H9 (cell line): ENCODE results near the gene PPARG. TPM values are rescaled to one million over a fixed set of nuclear protein-coding genes. Genes with fewer than 3 reads are reported as not detected.
A peak's percentile ranks its signal among the peaks of the same experiment; 100 is the strongest.

Source experiments
- DNase-seq: peaks from one replicate; pipeline ENCODE4 v3.0.0-alpha.2; 2017
- H2AFZ ChIP-seq: one replicate; pipeline ENCODE4 v1.6.1; 2013; ENCODE audit warnings: mild to moderate bottlenecking, low read length, control low read depth, moderate library complexity
- H2AK5ac ChIP-seq: 2 replicates; pipeline ENCODE4 v1.6.1; 2013; ENCODE audit warnings: low read length, control low read depth, mixed read lengths; ENCODE audit not compliant: insufficient read length
- H2BK120ac ChIP-seq: one replicate; pipeline ENCODE4 v1.6.1; 2013; ENCODE audit warnings: low read depth, mild to moderate bottlenecking, low read length, control low read depth, inconsistent platforms; ENCODE audit not compliant: poor library complexity, severe bottlenecking
- H2BK12ac ChIP-seq: 2 replicates; pipeline ENCODE4 v1.6.1; 2013; ENCODE audit warnings: low read length, control low read depth, mixed read lengths, low read depth; ENCODE audit not compliant: insufficient read length
- H2BK15ac ChIP-seq: 2 replicates; pipeline ENCODE4 v1.6.1; 2013; ENCODE audit warnings: low read depth, low read length, control low read depth
- H2BK20ac ChIP-seq: one replicate; pipeline ENCODE4 v1.6.1; 2013; ENCODE audit warnings: low read depth, mild to moderate bottlenecking, low read length, control low read depth, inconsistent platforms; ENCODE audit not compliant: poor library complexity, severe bottlenecking
- H2BK5ac ChIP-seq: 2 replicates; pipeline ENCODE4 v1.6.1; 2013; ENCODE audit warnings: low read length, control low read depth, mixed read lengths; ENCODE audit not compliant: insufficient read length
- H3K14ac ChIP-seq: 2 replicates; pipeline ENCODE4 v1.6.1; 2013; ENCODE audit warnings: low read length, control low read depth; ENCODE audit not compliant: insufficient read depth
- H3K18ac ChIP-seq: 2 replicates; pipeline ENCODE4 v1.6.1; 2013; ENCODE audit warnings: low read depth, mild to moderate bottlenecking, mixed read lengths, low read length, control low read depth; ENCODE audit not compliant: insufficient read length
- H3K23ac ChIP-seq: 2 replicates; pipeline ENCODE4 v1.6.1; 2013; ENCODE audit warnings: low read length, control low read depth, mixed read lengths, low read depth; ENCODE audit not compliant: insufficient read length
- H3K23me2 ChIP-seq: 2 replicates; pipeline ENCODE4 v1.6.1; 2013; ENCODE audit warnings: low read depth, mild to moderate bottlenecking, mixed read lengths, low read length, control low read depth; ENCODE audit not compliant: insufficient read length, poor library complexity, severe bottlenecking
- H3K27ac ChIP-seq: 2 replicates; pipeline ENCODE4 v1.5.1; 2013; ENCODE audit warnings: low read length, control low read depth, mixed read lengths, low read depth; ENCODE audit not compliant: insufficient read length
- H3K27me3 ChIP-seq: 2 replicates; pipeline ENCODE4 v1.6.1; 2013; ENCODE audit warnings: low read length, control low read depth, inconsistent platforms; ENCODE audit not compliant: insufficient read depth
- H3K4ac ChIP-seq: 2 replicates; pipeline ENCODE4 v1.6.1; 2013; ENCODE audit warnings: low read depth, mild to moderate bottlenecking, control low read depth, inconsistent platforms, low read length, moderate library complexity
- H3K4me1 ChIP-seq: 2 replicates; pipeline ENCODE4 v1.6.1; 2013; ENCODE audit warnings: low read length, control low read depth, inconsistent platforms; ENCODE audit not compliant: insufficient read depth
- H3K4me2 ChIP-seq: 2 replicates; pipeline ENCODE4 v1.6.1; 2013; ENCODE audit warnings: low read length, control low read depth, mixed read lengths; ENCODE audit not compliant: insufficient read length, insufficient read depth
- H3K56ac ChIP-seq: 2 replicates; pipeline ENCODE4 v1.6.1; 2013; ENCODE audit warnings: low read depth, mild to moderate bottlenecking, mixed read lengths, low read length, control low read depth; ENCODE audit not compliant: insufficient read length
- H3K79me1 ChIP-seq: 2 replicates; pipeline ENCODE4 v1.6.1; 2013; ENCODE audit warnings: low read depth, mild to moderate bottlenecking, moderate library complexity, low read length, control low read depth, inconsistent platforms; ENCODE audit not compliant: insufficient read depth, poor library complexity, severe bottlenecking
- H3K79me2 ChIP-seq: 2 replicates; pipeline ENCODE4 v1.6.1; 2013; ENCODE audit warnings: low read length, control low read depth, inconsistent platforms; ENCODE audit not compliant: insufficient read depth
- H3K9ac ChIP-seq: 2 replicates; pipeline ENCODE4 v1.6.1; 2013; ENCODE audit warnings: low read length, control low read depth, mixed read lengths; ENCODE audit not compliant: insufficient read length; ENCODE audit errors: extremely low read depth
- H3K9me3 ChIP-seq: one replicate; pipeline ENCODE4 v1.6.1; 2013; ENCODE audit warnings: low read depth, low read length, inconsistent platforms; ENCODE audit not compliant: control insufficient read depth
- H3T11ph ChIP-seq: one replicate; pipeline ENCODE4 v1.6.1; 2013; ENCODE audit warnings: mild to moderate bottlenecking, low read length, control low read depth, inconsistent platforms
- H4K20me1 ChIP-seq: one replicate; pipeline ENCODE4 v1.6.1; 2013; ENCODE audit not compliant: control insufficient read depth, insufficient read length, insufficient read depth
- H4K5ac ChIP-seq: 2 replicates; pipeline ENCODE4 v1.6.1; 2013; ENCODE audit warnings: low read depth, mild to moderate bottlenecking, mixed read lengths, low read length, control low read depth; ENCODE audit not compliant: insufficient read length
- H4K8ac ChIP-seq: replicated peaks from 2 replicates; pipeline ENCODE4 v1.6.1; 2013; ENCODE audit warnings: low read length, control low read depth, mixed read lengths, low read depth; ENCODE audit not compliant: insufficient read length
- H4K91ac ChIP-seq: 2 replicates; pipeline ENCODE4 v1.6.1; 2013; ENCODE audit warnings: low read depth, mild to moderate bottlenecking, moderate library complexity, mixed read lengths, low read length, control low read depth; ENCODE audit not compliant: insufficient read length
- H3K27ac Mint-ChIP-seq, 3 experiments: 2 replicates in 2 of 3; 3 replicates in 1 of 3; pipeline ENCODE4 v1.8.0; 2020 to 2021; ENCODE audit warnings: mixed read lengths in 3 of 3, mild to moderate bottlenecking in 1 of 3, moderate library complexity in 1 of 3
- H3K27me3 Mint-ChIP-seq: 2 replicates; pipeline ENCODE4 v1.8.0; 2021; ENCODE audit warnings: low read depth, mild to moderate bottlenecking, moderate library complexity, mixed read lengths
- H3K36me3 Mint-ChIP-seq, 3 experiments: 2 replicates in 2 of 3; 3 replicates in 1 of 3; pipeline ENCODE4 v1.8.0; 2020 to 2021; ENCODE audit warnings: low read depth in 3 of 3, mixed read lengths in 3 of 3; ENCODE audit not compliant: insufficient read depth in 1 of 3
- H3K4me1 Mint-ChIP-seq, 2 experiments: 2 replicates each; pipeline ENCODE4 v1.8.0; 2020; ENCODE audit warnings: mixed read lengths in 2 of 2
- H3K4me3 Mint-ChIP-seq, 2 experiments: 2 replicates in 1 of 2; 3 replicates in 1 of 2; pipeline ENCODE4 v1.8.0; 2020 to 2021; ENCODE audit warnings: mild to moderate bottlenecking in 2 of 2, mixed read lengths in 2 of 2, moderate library complexity in 1 of 2
- H3K9me3 Mint-ChIP-seq, 2 experiments: 2 replicates in 1 of 2; 3 replicates in 1 of 2; pipeline ENCODE4 v1.8.0; 2020; ENCODE audit warnings: mild to moderate bottlenecking in 2 of 2, mixed read lengths in 2 of 2, moderate library complexity in 1 of 2
- CTCF ChIP-seq: fragments of 200-600 bp; sonication (generic); conservative IDR thresholded peaks from 3 replicates; pipeline ENCODE4 v1.8.0; 2021; ENCODE audit warnings: antibody characterized with exemption, mild to moderate bottlenecking
- WGBS: extraction: QIAGEN DNeasy Blood & Tissue Kit; methylation state at CpG from one replicate; pipeline ENCODE4 v1.1.7; 2013; ENCODE audit warnings: missing lambda C conversion rate, low lambda C conversion rate, mixed read lengths; ENCODE audit not compliant: insufficient read length; ENCODE audit errors: extremely low coverage; 5-methylcytosine and 5-hydroxymethylcytosine counted together
- total RNA-seq: library from RNA; stranded (reverse); gene quantifications from 2 replicates; pipeline ENCODE4 v1.2.1, GENCODE V29; 2021

PPARG gene
- total RNA-seq, 1 experiment from 2014 or later = 0.42 TPM

GRCh38 chr3:12454816-12455121 is 165.9 kb downstream of the PPARG start:
- Histone ChIP-seq H3K4ac (no peak overlapping the region), H2BK5ac (no peak overlapping the region), H3K14ac (0 out of 2 replicates have a peak overlapping the region, but pooled peaks have one; percentile 16), H2AFZ (no peak overlapping the region), H3K56ac (no peak overlapping the region), H3K18ac (no peak overlapping the region), H4K91ac (no peak overlapping the region), H3K23ac (no peak overlapping the region), H2BK12ac (no peak overlapping the region), H3K4me2 (no peak overlapping the region), H2BK15ac (no peak overlapping the region), H2BK20ac (no peak overlapping the region), H3K27me3 (no peaks in the 10 kb centered on the region), H2AK5ac (no peak overlapping the region), H4K20me1 (no peaks in the 10 kb centered on the region), H3K79me1 (no peaks in the 10 kb centered on the region), H3K9me3 (no peaks in the 10 kb centered on the region), H3K9ac (no peak overlapping the region), H3K23me2 (no peaks in the 10 kb centered on the region), H4K5ac (no peak overlapping the region), H3T11ph (no peak overlapping the region), H3K4me1 (no peaks in the 10 kb centered on the region), H4K8ac (no peak overlapping the region), H2BK120ac (no peak overlapping the region), H3K79me2 (no peaks in the 10 kb centered on the region), H3K27ac (no peak overlapping the region)
- H3K27me3 Mint-ChIP-seq = no peaks in the 10 kb centered on the region
- H3K27ac Mint-ChIP-seq = no peak overlapping the region; a peak in 1 of 7 replicates
- H3K36me3 Mint-ChIP-seq = no peaks in the 10 kb centered on the region
- H3K9me3 Mint-ChIP-seq = no peaks in the 10 kb centered on the region; a peak in 1 of 5 replicates
- DNase-seq = no peak
- H3K4me3 Mint-ChIP-seq = no peak overlapping the region
- H3K4me1 Mint-ChIP-seq = peaks cover 5 to 9% of the 10 kb centered on the region in 2 experiments
- no peak for TF ChIP-seq CTCF
- WGBS = no CpG with 5 or more reads among the region's 2 CpGs
